GM12864 (cell line): ENCODE data around the gene GDF2.

Experiments
- DNase-seq: peaks from one replicate; pipeline ENCODE4 v3.0.0-alpha.2; 2011; ENCODE audit warnings: low read depth
- H3K4me3 ChIP-seq: 2 replicates; pipeline ENCODE4 v1.5.1; 2011; ENCODE audit warnings: mild to moderate bottlenecking, low read depth, low read length, control low read depth
- CTCF ChIP-seq: IDR thresholded peaks from 2 replicates; pipeline ENCODE4 v1.5.1; 2011; ENCODE audit warnings: low read depth, mild to moderate bottlenecking, moderate library complexity, low read length, control low read depth, inconsistent platforms; ENCODE audit errors: missing control alignments

GDF2 gene

GRCh38 chr10:47290338-47290737 is 31.9 kb upstream of the GDF2 start:
- no peak for DNase-seq
- no peak overlapping the region for H3K4me3 ChIP-seq
- TF ChIP-seq CTCF, result no peak

GRCh38 chr10:47291682-47292081 is 30.6 kb upstream of the GDF2 start:
- DNase-seq, result no peak
- no peak overlapping the region for H3K4me3 ChIP-seq
- TF ChIP-seq CTCF, result no peak

- H3K4me3 ChIP-seq, result no peak overlapping the region
- no peak for TF ChIP-seq CTCF
- DNase-seq, result no peak
Observed at GRCh38 chr10:47294057-47294456, 28.2 kb upstream of the GDF2 start.

GRCh38 chr10:47294501-47294900 is 27.8 kb upstream of the GDF2 start:
- TF ChIP-seq CTCF, result no peak
- no peak overlapping the region for H3K4me3 ChIP-seq
- DNase-seq, result no peak

GRCh38 chr10:47295411-47295810 is 26.8 kb upstream of the GDF2 start:
- TF ChIP-seq CTCF, result no peak
- no peak overlapping the region for H3K4me3 ChIP-seq
- DNase-seq, result no peak

- DNase-seq, result no peak
- no peak overlapping the region for H3K4me3 ChIP-seq
- no peak for TF ChIP-seq CTCF
Observed at GRCh38 chr10:47296156-47296894, 25.9 kb upstream of the GDF2 start.

GRCh38 chr10:47296941-47297340 is 25.3 kb upstream of the GDF2 start:
- no peak overlapping the region for H3K4me3 ChIP-seq
- no peak for DNase-seq
- TF ChIP-seq CTCF, result no peak
